VCaP (cell line): ENCODE results near the gene SPEF2.
"Not testable (repeated sequence)": the region's sequence is repeated elsewhere in the genome, so short reads cannot be mapped to it uniquely, and the experiment has no call there.

Experiments used
- H3K27ac ChIP-seq: fragments of 450-650 bp; 2 replicates; pipeline ENCODE4 v1.5.1; 2017
- CTCF ChIP-seq: fragments of 450-650 bp; conservative IDR thresholded peaks from 2 replicates; pipeline ENCODE4 v1.5.1; 2017; ENCODE audit warnings: mild to moderate bottlenecking, moderate library complexity

Gene SPEF2

GRCh38 chr5:35855187-35855586, 237.5 kb downstream of the SPEF2 start:
- no peak for TF ChIP-seq CTCF
- H3K27ac ChIP-seq, result no peak overlapping the region

DNA sequence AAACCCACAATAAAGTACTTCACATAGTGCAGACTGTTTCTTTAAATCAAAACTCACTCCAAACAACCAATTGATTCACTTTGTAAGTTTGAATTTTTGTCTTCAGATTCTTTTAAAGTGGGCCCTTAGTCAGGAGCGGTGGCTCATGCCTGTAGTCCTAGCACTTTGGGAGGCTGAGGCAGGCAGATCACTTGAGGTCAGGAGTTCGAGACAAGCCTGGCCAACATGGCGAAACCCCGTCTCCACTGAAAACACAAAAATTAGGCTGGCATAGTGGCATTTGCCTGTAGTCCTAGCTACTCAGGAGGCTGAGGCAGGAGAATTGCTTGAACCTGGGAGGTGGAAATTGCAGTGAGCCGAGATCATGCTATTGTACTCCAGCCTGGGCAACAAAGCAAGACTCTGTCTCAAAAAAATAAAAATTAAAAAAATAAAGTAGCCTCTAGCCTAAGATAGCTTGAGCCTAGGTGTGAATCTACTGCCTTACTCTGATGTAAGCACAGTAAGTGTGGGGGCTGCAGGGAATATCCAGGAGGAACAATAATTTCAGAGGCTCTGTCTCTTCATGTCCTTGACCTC, 238.6 kb downstream of the SPEF2 start:
- H3K27ac ChIP-seq, result not testable (repeated sequence)

GRCh38 chr5:35856765-35857351, 239.2 kb downstream of the SPEF2 start, which contains the start of gene IL7R:
Gene IL7R, plus strand, starts transcription at chr5:35856891. Its CDS starts 87 bp downstream, at chr5:35856978.
- no peak for TF ChIP-seq CTCF
- H3K27ac ChIP-seq, result no peak within 1 kb of the TSS

DNA sequence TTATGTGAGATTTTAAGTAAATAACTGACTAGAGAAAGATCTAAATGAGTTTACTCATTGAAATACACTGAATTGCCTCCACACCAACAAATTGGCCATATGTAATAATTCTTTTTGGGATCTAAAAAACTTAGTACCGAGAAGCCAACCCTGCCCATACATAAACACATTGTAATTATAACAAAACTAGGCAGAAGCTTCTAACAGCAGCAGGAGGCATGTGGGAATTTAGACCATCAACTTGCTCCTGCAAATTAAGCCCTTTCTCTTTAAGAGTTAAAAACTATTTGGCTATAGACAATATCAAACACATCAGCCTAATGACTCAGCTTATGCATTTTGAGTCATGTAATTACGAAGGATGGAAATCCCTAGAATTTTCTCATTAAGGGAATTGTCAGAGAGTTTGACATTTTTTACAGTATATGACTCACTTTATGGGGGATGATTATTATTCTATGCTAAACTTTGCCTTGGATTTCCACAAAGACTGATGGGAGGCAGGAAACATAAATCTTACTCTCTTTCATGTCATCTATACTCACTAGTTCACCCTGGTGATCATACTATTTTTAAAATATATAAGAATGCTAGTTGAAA, 240.0 kb downstream of the SPEF2 start:
- no peak for TF ChIP-seq CTCF
- H3K27ac ChIP-seq, result no peak overlapping the region

DNA sequence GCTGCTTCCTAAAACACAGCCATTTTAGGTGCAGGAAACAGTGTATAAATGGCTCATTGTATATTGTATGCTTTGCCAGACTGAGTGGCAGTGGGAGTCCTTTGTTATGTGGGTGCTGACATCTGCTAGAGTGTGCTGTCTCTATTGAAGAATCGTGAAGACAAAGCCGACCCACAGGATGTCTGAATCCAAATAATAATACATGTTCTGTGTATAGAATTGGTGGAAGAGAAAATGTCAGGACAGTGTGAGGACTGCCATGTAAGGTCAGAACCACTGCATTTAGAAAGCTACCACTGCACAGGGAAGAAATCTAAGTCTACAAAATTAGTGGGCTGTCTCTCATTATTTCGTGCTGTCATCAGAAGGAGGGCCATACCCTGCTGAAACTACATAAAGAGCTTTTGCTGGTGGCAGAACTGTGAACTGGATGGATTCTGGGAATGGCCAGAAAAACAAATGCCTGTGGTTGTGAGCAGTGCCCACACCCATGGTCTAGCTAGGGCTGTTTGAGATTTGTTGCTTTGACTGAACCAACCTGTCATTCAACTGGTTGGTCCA, 241.5 kb downstream of the SPEF2 start:
- no peak for TF ChIP-seq CTCF
- no peak overlapping the region for H3K27ac ChIP-seq

DNA sequence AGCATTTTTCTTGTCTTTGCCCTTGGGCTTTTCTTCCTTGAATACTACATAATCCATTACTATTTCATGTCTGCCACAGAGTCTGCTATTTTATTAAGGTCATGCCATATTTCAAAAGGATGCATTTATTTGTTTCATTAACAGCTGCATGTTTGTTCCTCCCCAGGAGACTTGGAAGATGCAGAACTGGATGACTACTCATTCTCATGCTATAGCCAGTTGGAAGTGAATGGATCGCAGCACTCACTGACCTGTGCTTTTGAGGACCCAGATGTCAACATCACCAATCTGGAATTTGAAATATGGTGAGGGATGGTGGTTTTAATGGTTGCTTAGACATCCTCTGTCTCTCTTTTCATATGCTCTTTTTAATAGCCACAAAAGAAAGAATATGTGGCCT, 243.0 kb downstream of the SPEF2 start:
- H3K27ac ChIP-seq, result no peak overlapping the region
- TF ChIP-seq CTCF, result no peak

DNA sequence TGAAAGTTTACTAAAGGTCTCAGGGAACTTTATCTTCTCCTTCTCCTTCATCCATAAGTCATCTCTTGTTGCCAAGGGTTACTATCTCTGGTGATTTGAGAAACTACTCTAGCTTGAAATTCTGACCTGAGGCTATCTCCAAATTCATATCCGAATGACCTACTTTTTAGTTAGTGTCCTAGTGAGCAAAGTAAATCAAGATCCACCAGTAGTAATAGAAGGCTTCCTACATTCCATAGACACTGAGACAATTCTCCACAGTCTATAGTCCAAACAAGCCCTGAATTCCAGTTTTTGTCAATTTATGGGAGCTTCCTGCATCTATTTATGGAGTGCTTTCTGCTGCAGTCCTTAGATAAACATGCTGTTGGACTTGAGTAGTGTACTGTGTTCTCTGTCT, 244.1 kb downstream of the SPEF2 start:
- no peak for TF ChIP-seq CTCF
- H3K27ac ChIP-seq, result no peak overlapping the region

DNA sequence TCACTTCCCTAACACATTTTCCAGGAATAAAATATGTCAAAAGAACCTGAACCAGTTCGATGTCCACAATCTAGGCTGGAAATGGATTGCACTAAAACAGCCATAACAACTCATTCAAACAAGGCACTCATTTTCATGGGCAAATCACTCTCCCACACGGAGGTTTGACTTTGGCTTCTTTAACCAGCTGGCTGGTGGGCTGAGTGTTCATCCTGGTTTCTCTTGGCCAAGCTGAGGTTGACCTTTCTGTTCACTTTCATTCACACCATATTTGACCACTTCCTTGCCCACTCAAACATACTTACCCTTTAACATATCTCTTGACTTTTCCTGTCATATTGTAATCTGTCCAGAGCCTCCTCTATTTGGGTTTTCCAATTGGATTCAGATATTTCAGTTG, 244.5 kb downstream of the SPEF2 start:
- TF ChIP-seq CTCF, result no peak
- no peak overlapping the region for H3K27ac ChIP-seq
